H1 (cell line): ENCODE measurements around the gene HOATZ. TPM values are rescaled to one million over a fixed set of nuclear protein-coding genes. Genes with fewer than 3 reads are reported as not detected.

Experiments
- ATF2 ChIP-seq: IDR thresholded peaks from 2 replicates; pipeline ENCODE4 v1.6.1; 2012; ENCODE audit warnings: low read length, inconsistent platforms
- CBX5 ChIP-seq: fragments of 300-800, 300-1000 bp; sonication (generic); IDR thresholded peaks from 2 replicates; pipeline ENCODE4 v1.7.1; 2016; ENCODE audit warnings: antibody characterized with exemption, low read length, low read depth
- CEBPB ChIP-seq: IDR thresholded peaks from 2 replicates; pipeline ENCODE4 v1.6.1; 2012; ENCODE audit warnings: low read depth, low read length
- MAFK ChIP-seq: IDR thresholded peaks from 2 replicates; pipeline ENCODE4 v1.6.1; 2012; ENCODE audit warnings: low read depth, mild to moderate bottlenecking, improper control_type of control experiment, low read length
- TAF1 ChIP-seq: IDR thresholded peaks from 2 replicates; pipeline ENCODE4 v1.6.1; 2011; ENCODE audit warnings: mild to moderate bottlenecking, low read depth, low read length
- polyA plus RNA-seq, 7 experiments: library from polyadenylated mRNA; depleted of rRNA in 3 of 7; stranded (reverse) in 5 of 7; unstranded in 2 of 7; fragments of >200 nt in 5 of 7; fragments of 200-250 nt in 2 of 7; gene quantifications; 1 replicate in 5 of 7; 2 replicates in 1 of 7; 4 replicates in 1 of 7; pipeline versions ENCODE4 v1.2.1 to v1.2.3, GENCODE V29; 2011 to 2013; ENCODE audit warnings: missing spikeins in 2 of 7, mixed read lengths in 2 of 7
- total RNA-seq: library from RNA; stranded (reverse); fragmentation: NEBNext Ultra II Directional; extraction: Animal tissue kit (Norgen Biotek cat#: 25700); gene quantifications from 2 replicates; pipeline ENCODE4 v1.2.1, GENCODE V29; 2021
- TF ChIP-seq, protein P1 (sequence below): fragments of 300-600 bp; sonication (generic); IDR thresholded peaks from 2 replicates; pipeline ENCODE4 v1.7.1; 2012; ENCODE audit warnings: low read length, moderate library complexity, mild to moderate bottlenecking, inconsistent platforms; ENCODE audit not compliant: insufficient replicate concordance

HOATZ gene
- total and polyA plus RNA-seq, 2 of the 8 experiments (the other 6 are each of a cell fraction or from before 2014, with no cell fraction given): not detected

GRCh38 chr11:111565114-111565720 is 50.6 kb downstream of the HOATZ start (continued):
- TF ChIP-seq, protein P1, sequence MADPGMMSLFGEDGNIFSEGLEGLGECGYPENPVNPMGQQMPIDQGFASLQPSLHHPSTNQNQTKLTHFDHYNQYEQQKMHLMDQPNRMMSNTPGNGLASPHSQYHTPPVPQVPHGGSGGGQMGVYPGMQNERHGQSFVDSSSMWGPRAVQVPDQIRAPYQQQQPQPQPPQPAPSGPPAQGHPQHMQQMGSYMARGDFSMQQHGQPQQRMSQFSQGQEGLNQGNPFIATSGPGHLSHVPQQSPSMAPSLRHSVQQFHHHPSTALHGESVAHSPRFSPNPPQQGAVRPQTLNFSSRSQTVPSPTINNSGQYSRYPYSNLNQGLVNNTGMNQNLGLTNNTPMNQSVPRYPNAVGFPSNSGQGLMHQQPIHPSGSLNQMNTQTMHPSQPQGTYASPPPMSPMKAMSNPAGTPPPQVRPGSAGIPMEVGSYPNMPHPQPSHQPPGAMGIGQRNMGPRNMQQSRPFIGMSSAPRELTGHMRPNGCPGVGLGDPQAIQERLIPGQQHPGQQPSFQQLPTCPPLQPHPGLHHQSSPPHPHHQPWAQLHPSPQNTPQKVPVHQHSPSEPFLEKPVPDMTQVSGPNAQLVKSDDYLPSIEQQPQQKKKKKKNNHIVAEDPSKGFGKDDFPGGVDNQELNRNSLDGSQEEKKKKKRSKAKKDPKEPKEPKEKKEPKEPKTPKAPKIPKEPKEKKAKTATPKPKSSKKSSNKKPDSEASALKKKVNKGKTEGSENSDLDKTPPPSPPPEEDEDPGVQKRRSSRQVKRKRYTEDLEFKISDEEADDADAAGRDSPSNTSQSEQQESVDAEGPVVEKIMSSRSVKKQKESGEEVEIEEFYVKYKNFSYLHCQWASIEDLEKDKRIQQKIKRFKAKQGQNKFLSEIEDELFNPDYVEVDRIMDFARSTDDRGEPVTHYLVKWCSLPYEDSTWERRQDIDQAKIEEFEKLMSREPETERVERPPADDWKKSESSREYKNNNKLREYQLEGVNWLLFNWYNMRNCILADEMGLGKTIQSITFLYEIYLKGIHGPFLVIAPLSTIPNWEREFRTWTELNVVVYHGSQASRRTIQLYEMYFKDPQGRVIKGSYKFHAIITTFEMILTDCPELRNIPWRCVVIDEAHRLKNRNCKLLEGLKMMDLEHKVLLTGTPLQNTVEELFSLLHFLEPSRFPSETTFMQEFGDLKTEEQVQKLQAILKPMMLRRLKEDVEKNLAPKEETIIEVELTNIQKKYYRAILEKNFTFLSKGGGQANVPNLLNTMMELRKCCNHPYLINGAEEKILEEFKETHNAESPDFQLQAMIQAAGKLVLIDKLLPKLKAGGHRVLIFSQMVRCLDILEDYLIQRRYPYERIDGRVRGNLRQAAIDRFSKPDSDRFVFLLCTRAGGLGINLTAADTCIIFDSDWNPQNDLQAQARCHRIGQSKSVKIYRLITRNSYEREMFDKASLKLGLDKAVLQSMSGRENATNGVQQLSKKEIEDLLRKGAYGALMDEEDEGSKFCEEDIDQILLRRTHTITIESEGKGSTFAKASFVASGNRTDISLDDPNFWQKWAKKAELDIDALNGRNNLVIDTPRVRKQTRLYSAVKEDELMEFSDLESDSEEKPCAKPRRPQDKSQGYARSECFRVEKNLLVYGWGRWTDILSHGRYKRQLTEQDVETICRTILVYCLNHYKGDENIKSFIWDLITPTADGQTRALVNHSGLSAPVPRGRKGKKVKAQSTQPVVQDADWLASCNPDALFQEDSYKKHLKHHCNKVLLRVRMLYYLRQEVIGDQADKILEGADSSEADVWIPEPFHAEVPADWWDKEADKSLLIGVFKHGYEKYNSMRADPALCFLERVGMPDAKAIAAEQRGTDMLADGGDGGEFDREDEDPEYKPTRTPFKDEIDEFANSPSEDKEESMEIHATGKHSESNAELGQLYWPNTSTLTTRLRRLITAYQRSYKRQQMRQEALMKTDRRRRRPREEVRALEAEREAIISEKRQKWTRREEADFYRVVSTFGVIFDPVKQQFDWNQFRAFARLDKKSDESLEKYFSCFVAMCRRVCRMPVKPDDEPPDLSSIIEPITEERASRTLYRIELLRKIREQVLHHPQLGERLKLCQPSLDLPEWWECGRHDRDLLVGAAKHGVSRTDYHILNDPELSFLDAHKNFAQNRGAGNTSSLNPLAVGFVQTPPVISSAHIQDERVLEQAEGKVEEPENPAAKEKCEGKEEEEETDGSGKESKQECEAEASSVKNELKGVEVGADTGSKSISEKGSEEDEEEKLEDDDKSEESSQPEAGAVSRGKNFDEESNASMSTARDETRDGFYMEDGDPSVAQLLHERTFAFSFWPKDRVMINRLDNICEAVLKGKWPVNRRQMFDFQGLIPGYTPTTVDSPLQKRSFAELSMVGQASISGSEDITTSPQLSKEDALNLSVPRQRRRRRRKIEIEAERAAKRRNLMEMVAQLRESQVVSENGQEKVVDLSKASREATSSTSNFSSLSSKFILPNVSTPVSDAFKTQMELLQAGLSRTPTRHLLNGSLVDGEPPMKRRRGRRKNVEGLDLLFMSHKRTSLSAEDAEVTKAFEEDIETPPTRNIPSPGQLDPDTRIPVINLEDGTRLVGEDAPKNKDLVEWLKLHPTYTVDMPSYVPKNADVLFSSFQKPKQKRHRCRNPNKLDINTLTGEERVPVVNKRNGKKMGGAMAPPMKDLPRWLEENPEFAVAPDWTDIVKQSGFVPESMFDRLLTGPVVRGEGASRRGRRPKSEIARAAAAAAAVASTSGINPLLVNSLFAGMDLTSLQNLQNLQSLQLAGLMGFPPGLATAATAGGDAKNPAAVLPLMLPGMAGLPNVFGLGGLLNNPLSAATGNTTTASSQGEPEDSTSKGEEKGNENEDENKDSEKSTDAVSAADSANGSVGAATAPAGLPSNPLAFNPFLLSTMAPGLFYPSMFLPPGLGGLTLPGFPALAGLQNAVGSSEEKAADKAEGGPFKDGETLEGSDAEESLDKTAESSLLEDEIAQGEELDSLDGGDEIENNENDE: no peak
- TF ChIP-seq CBX5 (no peak), MAFK (peak; percentile 96), CEBPB (peak; percentile 88), ATF2 (peak; percentile 31; the same call in 1 of the 2 replicates), TAF1 (no peak)
